HepG2 (cell line): ENCODE measurements around the gene NKAIN4. TPM values are rescaled to one million over a fixed set of nuclear protein-coding genes. Genes with fewer than 3 reads are reported as not detected.

Experiments
- AHR ChIP-seq: IDR thresholded peaks from 2 replicates; pipeline ENCODE4 v1.6.1; 2018; ENCODE audit warnings: missing genetic modification reagents, missing compliant biosample characterization
- CBFB ChIP-seq: sonication (generic); formaldehyde crosslinking; IDR thresholded peaks from 2 replicates; pipeline ENCODE4 v1.4.0; 2020; ENCODE audit warnings: missing genetic modification reagents
- HNF4G ChIP-seq, 2 experiments: sonication (generic) in 1 of 2; formaldehyde crosslinking in 1 of 2; IDR thresholded peaks; 2 replicates each; pipeline versions ENCODE4 v1.4.0 to v1.6.1; 2011 to 2020; ENCODE audit warnings: borderline replicate concordance in 2 of 2, low read depth in 2 of 2, mild to moderate bottlenecking in 2 of 2, low read length in 1 of 2, missing genetic modification reagents in 1 of 2, moderate library complexity in 1 of 2
- HNRNPLL ChIP-seq: fragments of 200-400 bp; formaldehyde crosslinking; IDR thresholded peaks from 2 replicates; pipeline ENCODE4 v1.6.1; 2017; ENCODE audit warnings: mild to moderate bottlenecking, low read depth, low read length; ENCODE audit not compliant: poor library complexity, severe bottlenecking
- IKZF4 ChIP-seq: sonication (generic); formaldehyde crosslinking; IDR thresholded peaks from 2 replicates; pipeline ENCODE4 v1.5.1; 2020; ENCODE audit warnings: borderline replicate concordance, mild to moderate bottlenecking, low read depth, missing genetic modification reagents; ENCODE audit errors: not compliant biosample characterization
- NR2F2 ChIP-seq: IDR thresholded peaks from 2 replicates; pipeline ENCODE4 v1.6.1; 2012; ENCODE audit warnings: low read depth, inconsistent platforms, borderline replicate concordance
- PRMT3 ChIP-seq: sonication (generic); formaldehyde crosslinking; IDR thresholded peaks from 2 replicates; pipeline ENCODE4 v1.8.1; 2022; ENCODE audit warnings: low read depth, mild to moderate bottlenecking, moderate library complexity, missing genetic modification reagents, borderline replicate concordance
- RBAK ChIP-seq: sonication (generic); formaldehyde crosslinking; IDR thresholded peaks from 2 replicates; pipeline ENCODE4 v1.5.1; 2020; ENCODE audit warnings: mild to moderate bottlenecking, missing genetic modification reagents
- RBFOX2 ChIP-seq: fragments of 200-400 bp; formaldehyde crosslinking; IDR thresholded peaks from 2 replicates; pipeline ENCODE4 v1.6.1; 2017; ENCODE audit warnings: low read depth, mild to moderate bottlenecking, low read length
- RFX3 ChIP-seq: IDR thresholded peaks from 2 replicates; pipeline ENCODE4 v1.6.1; 2016; ENCODE audit warnings: missing biosample characterization, missing genetic modification reagents
- RORA ChIP-seq: sonication (generic); formaldehyde crosslinking; IDR thresholded peaks from 2 replicates; pipeline ENCODE4 v1.5.0; 2020; ENCODE audit warnings: mild to moderate bottlenecking, missing genetic modification reagents, moderate library complexity
- SALL2 ChIP-seq: sonication (generic); formaldehyde crosslinking; IDR thresholded peaks from 2 replicates; pipeline ENCODE4 v1.8.1; 2023; ENCODE audit warnings: mild to moderate bottlenecking, missing genetic modification reagents, inconsistent platforms
- ZNF17 ChIP-seq: sonication (generic); formaldehyde crosslinking; IDR thresholded peaks from 2 replicates; pipeline ENCODE4 v1.5.0; 2020; ENCODE audit warnings: mild to moderate bottlenecking, missing genetic modification reagents
- ZNF329 ChIP-seq: sonication (generic); formaldehyde crosslinking; IDR thresholded peaks from 2 replicates; pipeline ENCODE4 v1.9.0; 2021; ENCODE audit warnings: low read depth, mild to moderate bottlenecking, missing genetic modification reagents
- ZNF678 ChIP-seq: sonication (generic); formaldehyde crosslinking; IDR thresholded peaks from 2 replicates; pipeline ENCODE4 v1.4.0; 2020; ENCODE audit warnings: mild to moderate bottlenecking, missing genetic modification reagents
- ZNF781 ChIP-seq: sonication (generic); formaldehyde crosslinking; IDR thresholded peaks from 2 replicates; pipeline ENCODE4 v1.5.1; 2020; ENCODE audit warnings: borderline replicate concordance, mild to moderate bottlenecking, missing genetic modification reagents; ENCODE audit errors: not compliant biosample characterization
- polyA plus RNA-seq, 8 experiments: library from polyadenylated mRNA; depleted of rRNA in 3 of 8; stranded (reverse) in 7 of 8; unstranded in 1 of 8; fragments of >200 nt; fragmentation: Illumina TruSeq in 4 of 8; extraction: Trizol in 4 of 8; gene quantifications; 2 replicates each; pipeline versions ENCODE4 v1.2.1 to v1.2.3, GENCODE V29; 2011 to 2016; ENCODE audit warnings: low read depth in 4 of 8, missing spikeins in 1 of 8, mixed read lengths in 1 of 8; ENCODE audit not compliant: insufficient read depth in 1 of 8
- total RNA-seq, 5 experiments: library from RNA; depleted of rRNA; stranded (reverse); fragments of >200 nt; fragmentation: Illumina TruSeq; extraction: Trizol; gene quantifications; 2 replicates each; pipeline ENCODE4 v1.2.3, GENCODE V29; 2016; ENCODE audit warnings: low read depth in 1 of 5
- TF ChIP-seq, protein P1 (sequence below): sonication (generic); formaldehyde crosslinking; IDR thresholded peaks from 2 replicates; pipeline ENCODE4 v1.4.0; 2020; ENCODE audit warnings: low read depth, mild to moderate bottlenecking, missing genetic modification reagents
- TF ChIP-seq, protein P2 (sequence below): sonication (generic); formaldehyde crosslinking; IDR thresholded peaks from 2 replicates; pipeline ENCODE4 v1.5.0; 2020; ENCODE audit warnings: missing genetic modification reagents
- TF ChIP-seq, protein P3 (sequence below): sonication (generic); formaldehyde crosslinking; IDR thresholded peaks from 2 replicates; pipeline ENCODE4 v1.9.0; 2021; ENCODE audit warnings: mild to moderate bottlenecking, missing genetic modification reagents

The NKAIN4 gene
- total and polyA plus RNA-seq, 2 of the 13 experiments (the other 11 are each of a cell fraction or from before 2014, with no cell fraction given) = not detected

DNA sequence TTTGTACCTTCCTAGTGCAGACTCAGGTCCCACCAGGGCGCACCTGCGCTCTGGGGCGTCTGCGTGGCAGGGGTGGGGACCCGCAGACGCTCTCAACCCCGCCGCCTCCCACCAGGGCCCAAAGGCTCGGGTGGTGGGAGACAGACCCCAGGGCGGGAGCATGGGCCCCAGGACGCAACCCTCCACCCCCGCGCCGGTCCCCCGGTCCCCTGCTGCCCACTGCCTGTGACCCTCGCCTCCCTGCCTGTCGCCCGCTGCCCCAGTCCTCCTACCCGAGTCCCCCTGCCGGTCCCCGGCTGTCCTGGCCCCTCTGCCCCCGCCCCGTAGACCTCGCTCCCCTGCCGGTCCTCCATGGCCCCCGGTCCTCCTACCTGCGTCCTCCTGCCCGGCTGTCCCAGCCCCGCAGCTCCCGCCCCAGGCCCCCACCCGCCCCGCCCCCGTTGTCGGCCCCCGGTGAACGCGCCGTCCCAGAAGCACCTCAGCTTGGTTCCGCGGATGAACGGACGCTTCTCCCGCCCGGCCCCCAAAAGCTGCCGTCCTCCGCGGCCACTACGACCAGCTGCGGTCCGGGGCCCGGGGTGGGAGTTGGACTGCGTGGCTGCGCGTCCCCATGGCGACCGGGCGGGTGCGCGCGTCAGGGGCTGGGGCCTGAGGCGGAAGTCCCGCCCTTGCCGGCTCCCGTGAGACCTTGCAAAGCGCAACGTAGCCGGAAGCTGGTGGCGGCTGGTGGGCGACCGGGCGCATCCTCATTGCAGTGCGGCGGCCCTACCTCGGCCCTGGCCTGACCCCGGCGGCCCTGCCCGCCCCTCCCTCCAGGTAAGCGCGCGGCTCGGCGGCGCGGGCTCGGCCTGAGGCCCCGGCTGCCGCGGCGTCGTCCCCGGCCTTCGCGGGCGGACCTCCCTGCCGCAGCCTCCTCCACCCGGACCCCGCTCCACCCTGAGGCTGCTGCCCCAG is 18.1 kb upstream of the NKAIN4 start, which contains the start of gene ARFGAP1 (continued):
- TF ChIP-seq AHR (CRISPR knock-in tag) = no peak
- no peak for TF ChIP-seq ZNF17 (CRISPR knock-in tag)
- peak; percentile 19; the same call in 1 of the 2 replicates for TF ChIP-seq NR2F2
- no peak for TF ChIP-seq RORA (CRISPR knock-in tag)
- TF ChIP-seq HNF4G (IDR thresholded peaks at IDR 0.05; ENCODE audit: borderline replicate concordance, low read depth, low read length) = peak; percentile 18; the same call in 1 of the 2 replicates
- no peak for TF ChIP-seq HNF4G (CRISPR knock-in tag; IDR thresholded peaks at IDR 0.05; ENCODE audit: borderline replicate concordance, low read depth)
- TF ChIP-seq ZNF781 (CRISPR knock-in tag) = peak; percentile 42
- peak; percentile 57 for TF ChIP-seq HNRNPLL
- no peak for TF ChIP-seq RBAK
- TF ChIP-seq, protein P1, sequence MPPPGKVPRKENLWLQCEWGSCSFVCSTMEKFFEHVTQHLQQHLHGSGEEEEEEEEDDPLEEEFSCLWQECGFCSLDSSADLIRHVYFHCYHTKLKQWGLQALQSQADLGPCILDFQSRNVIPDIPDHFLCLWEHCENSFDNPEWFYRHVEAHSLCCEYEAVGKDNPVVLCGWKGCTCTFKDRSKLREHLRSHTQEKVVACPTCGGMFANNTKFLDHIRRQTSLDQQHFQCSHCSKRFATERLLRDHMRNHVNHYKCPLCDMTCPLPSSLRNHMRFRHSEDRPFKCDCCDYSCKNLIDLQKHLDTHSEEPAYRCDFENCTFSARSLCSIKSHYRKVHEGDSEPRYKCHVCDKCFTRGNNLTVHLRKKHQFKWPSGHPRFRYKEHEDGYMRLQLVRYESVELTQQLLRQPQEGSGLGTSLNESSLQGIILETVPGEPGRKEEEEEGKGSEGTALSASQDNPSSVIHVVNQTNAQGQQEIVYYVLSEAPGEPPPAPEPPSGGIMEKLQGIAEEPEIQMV = 0 out of 2 replicates have a peak, but pooled peaks have one; percentile 7
- TF ChIP-seq, protein P2, sequence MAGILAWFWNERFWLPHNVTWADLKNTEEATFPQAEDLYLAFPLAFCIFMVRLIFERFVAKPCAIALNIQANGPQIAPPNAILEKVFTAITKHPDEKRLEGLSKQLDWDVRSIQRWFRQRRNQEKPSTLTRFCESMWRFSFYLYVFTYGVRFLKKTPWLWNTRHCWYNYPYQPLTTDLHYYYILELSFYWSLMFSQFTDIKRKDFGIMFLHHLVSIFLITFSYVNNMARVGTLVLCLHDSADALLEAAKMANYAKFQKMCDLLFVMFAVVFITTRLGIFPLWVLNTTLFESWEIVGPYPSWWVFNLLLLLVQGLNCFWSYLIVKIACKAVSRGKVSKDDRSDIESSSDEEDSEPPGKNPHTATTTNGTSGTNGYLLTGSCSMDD (CRISPR knock-in tag) = no peak
- TF ChIP-seq ZNF678 = 0 out of 2 replicates have a peak, but pooled peaks have one; percentile 29
- no peak for TF ChIP-seq PRMT3
- TF ChIP-seq, protein P3, sequence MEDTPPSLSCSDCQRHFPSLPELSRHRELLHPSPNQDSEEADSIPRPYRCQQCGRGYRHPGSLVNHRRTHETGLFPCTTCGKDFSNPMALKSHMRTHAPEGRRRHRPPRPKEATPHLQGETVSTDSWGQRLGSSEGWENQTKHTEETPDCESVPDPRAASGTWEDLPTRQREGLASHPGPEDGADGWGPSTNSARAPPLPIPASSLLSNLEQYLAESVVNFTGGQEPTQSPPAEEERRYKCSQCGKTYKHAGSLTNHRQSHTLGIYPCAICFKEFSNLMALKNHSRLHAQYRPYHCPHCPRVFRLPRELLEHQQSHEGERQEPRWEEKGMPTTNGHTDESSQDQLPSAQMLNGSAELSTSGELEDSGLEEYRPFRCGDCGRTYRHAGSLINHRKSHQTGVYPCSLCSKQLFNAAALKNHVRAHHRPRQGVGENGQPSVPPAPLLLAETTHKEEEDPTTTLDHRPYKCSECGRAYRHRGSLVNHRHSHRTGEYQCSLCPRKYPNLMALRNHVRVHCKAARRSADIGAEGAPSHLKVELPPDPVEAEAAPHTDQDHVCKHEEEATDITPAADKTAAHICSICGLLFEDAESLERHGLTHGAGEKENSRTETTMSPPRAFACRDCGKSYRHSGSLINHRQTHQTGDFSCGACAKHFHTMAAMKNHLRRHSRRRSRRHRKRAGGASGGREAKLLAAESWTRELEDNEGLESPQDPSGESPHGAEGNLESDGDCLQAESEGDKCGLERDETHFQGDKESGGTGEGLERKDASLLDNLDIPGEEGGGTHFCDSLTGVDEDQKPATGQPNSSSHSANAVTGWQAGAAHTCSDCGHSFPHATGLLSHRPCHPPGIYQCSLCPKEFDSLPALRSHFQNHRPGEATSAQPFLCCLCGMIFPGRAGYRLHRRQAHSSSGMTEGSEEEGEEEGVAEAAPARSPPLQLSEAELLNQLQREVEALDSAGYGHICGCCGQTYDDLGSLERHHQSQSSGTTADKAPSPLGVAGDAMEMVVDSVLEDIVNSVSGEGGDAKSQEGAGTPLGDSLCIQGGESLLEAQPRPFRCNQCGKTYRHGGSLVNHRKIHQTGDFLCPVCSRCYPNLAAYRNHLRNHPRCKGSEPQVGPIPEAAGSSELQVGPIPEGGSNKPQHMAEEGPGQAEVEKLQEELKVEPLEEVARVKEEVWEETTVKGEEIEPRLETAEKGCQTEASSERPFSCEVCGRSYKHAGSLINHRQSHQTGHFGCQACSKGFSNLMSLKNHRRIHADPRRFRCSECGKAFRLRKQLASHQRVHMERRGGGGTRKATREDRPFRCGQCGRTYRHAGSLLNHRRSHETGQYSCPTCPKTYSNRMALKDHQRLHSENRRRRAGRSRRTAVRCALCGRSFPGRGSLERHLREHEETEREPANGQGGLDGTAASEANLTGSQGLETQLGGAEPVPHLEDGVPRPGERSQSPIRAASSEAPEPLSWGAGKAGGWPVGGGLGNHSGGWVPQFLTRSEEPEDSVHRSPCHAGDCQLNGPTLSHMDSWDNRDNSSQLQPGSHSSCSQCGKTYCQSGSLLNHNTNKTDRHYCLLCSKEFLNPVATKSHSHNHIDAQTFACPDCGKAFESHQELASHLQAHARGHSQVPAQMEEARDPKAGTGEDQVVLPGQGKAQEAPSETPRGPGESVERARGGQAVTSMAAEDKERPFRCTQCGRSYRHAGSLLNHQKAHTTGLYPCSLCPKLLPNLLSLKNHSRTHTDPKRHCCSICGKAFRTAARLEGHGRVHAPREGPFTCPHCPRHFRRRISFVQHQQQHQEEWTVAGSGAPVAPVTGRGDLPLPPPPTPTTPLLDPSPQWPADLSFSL (CRISPR knock-in tag) = no peak
- TF ChIP-seq SALL2 (CRISPR knock-in tag) = peak; percentile 98
- no peak for TF ChIP-seq IKZF4 (CRISPR knock-in tag)
- TF ChIP-seq ZNF329 = peak; percentile 33; the same call in 1 of the 2 replicates
- peak; percentile 96 for TF ChIP-seq RBFOX2
- peak; percentile 98 for TF ChIP-seq RFX3 (CRISPR knock-in tag)
- TF ChIP-seq CBFB (CRISPR knock-in tag) = peak; percentile 89
